Globus pallidus (tissue), 1 donor: ENCODE data around the gene PPP1R13B.

Experiments
- DNase-seq: peaks from one replicate; pipeline ENCODE4 v3.0.0-alpha.2; 2015; ENCODE audit warnings: low spot score

The PPP1R13B gene

GRCh38 chr14:103685276-103686211, 161.8 kb downstream of the PPP1R13B start:
- no peak for DNase-seq

- DNase-seq = no peak
Observed at GRCh38 chr14:103684871-103685270, 162.5 kb downstream of the PPP1R13B start.

- no peak for DNase-seq
Observed at GRCh38 chr14:103684471-103684870, 162.9 kb downstream of the PPP1R13B start.
